Fibroblast of pulmonary artery (primary cell): Measurements from ENCODE around the gene ZMYM2.
A peak's percentile ranks its signal among the peaks of the same experiment; 100 is the strongest.

Experiments used
- DNase-seq: peaks from one replicate; pipeline ENCODE4 v3.0.0-alpha.2; 2010; ENCODE audit warnings: low read depth
- H3K4me3 ChIP-seq: replicated peaks from 2 replicates; pipeline ENCODE4 v1.5.1; 2011; ENCODE audit warnings: low read depth, mild to moderate bottlenecking, control low read depth, low read length, moderate library complexity
- CTCF ChIP-seq: IDR thresholded peaks from 2 replicates; pipeline ENCODE4 v1.5.1; 2011; ENCODE audit warnings: mild to moderate bottlenecking, control low read depth, low read length, inconsistent platforms; ENCODE audit errors: missing control alignments

Gene ZMYM2

GRCh38 chr13:20043207-20043925 lies 84.8 kb downstream of the ZMYM2 start:
- no peak for TF ChIP-seq CTCF
- no peak for DNase-seq
- no peak overlapping the region for H3K4me3 ChIP-seq

DNA sequence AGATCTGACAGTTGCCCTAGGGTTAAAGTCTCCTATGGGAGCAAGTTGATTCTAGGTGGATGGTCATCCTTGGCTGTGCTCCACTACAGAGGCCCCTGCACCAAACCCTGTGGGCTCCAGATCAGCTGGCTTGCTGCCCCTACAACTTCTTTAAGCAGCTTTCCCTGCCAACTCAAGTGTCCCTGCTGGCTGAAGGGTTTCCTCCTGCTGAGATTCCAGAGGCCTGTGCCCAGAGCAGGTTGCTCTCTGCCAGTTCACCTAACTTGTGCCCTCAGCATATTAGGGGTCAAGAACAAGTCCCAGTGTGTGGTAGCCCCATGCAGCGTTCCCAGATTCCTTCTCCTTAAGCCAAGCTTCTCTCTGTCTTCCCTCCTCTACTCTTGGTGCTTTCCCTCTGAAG lies 85.6 kb downstream of the ZMYM2 start:
- DNase-seq: no peak
- no peak overlapping the region for H3K4me3 ChIP-seq
- no peak for TF ChIP-seq CTCF

DNA sequence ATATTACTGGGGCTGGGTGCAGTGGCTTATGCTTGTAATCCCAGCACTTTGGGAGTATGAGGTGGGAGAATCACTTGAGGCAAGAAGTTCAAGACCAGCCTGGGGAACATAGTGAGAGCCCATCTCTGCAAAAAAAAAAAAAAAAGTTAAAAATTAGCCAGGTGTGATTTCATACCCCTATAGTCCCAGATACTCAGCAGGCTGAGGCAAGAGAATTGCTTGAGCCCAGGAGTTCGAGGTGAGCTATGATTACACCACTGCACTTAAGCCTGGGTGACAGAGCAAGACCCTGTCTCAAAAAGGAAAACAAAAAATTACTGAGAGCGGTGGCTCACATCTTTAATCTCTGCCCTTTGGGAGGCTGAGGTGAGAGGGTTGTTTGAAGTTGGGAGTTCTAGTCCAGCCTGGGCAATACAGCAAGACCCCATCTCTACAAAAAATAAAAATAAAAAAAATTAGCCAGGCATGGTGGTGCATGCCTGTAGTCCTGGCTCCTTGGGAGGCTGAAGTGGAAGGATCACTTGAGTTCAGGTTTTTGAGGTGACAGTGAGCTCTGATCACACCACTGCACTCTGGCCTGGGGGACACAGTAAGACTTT lies 87.5 kb downstream of the ZMYM2 start:
- no peak for DNase-seq
- TF ChIP-seq CTCF: no peak
- H3K4me3 ChIP-seq: no peak overlapping the region

DNA sequence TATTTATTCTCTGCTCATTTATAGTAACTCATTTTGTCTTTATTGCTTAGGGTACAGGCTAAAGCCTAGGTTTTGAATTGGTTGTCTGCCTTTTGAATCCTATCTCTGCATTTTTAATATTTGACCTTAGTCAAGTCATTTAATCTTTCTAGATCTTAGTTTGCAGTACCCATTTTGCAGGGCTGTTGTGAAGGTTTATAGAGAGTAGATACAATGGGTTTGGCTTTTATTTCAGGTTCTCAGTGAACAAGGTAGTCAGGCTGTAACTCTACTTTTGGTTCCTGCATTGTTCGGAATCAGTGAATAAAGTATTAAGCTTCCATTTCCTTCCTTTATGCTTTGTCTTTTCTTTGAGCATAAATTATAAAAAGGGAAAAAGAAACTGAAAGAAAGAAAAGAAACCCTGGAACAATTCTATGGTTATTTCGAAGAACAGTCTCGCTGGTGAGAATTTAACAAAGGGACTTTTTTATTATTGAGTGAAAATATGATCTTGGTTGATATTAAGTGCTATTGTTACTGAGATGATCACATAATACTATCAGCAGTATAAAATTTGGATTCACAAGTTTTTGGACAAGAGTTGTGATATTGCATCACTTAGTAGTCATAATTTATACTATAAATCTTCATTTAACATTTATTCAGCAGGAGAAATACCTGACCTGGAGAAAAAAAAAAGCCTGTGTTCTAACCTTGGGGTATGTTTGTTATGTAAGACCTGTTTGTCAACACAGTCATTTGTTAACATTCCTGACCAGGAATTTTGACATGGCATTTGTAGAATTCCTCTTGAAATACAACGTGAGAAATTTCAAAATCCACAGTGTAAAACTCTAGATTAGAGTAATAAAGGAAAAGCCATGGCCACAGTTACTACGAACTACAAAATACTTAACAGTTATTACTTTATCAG lies 91.3 kb downstream of the ZMYM2 start:
- TF ChIP-seq CTCF: no peak
- peak; percentile 18 for DNase-seq
- no peak overlapping the region for H3K4me3 ChIP-seq

- H3K4me3 ChIP-seq: no peak overlapping the region
- no peak for DNase-seq
- TF ChIP-seq CTCF: no peak
These were observed 92.8 kb downstream of the ZMYM2 start for GRCh38 chr13:20051366-20051765.

- peak; percentile 5 for DNase-seq
- H3K4me3 ChIP-seq: no peak overlapping the region
- TF ChIP-seq CTCF: no peak
These were observed 94.5 kb downstream of the ZMYM2 start for GRCh38 chr13:20053016-20053415.
